Measurements from ENCODE around the gene TRERF1. TPM values are rescaled to one million over a fixed set of nuclear protein-coding genes. Genes with fewer than 3 reads are reported as not detected.

Gene TRERF1
- total and polyA plus RNA-seq, 2 experiments from 2014 or later = 3.2 to 5.1 TPM

GRCh38 chr6:42336431-42336830, 115.3 kb downstream of the TRERF1 start:
- Histone ChIP-seq H3K4me2 (no peak overlapping the region), H3K36me3 (replicated peaks; ENCODE audit: insufficient read depth, low read depth) (no peaks in the 10 kb centered on the region), H3K9me3 (ENCODE audit: low read depth) (no peaks in the 10 kb centered on the region), H3K4me1 (ENCODE audit: insufficient read depth) (peaks cover 15% of the 10 kb centered on the region), H4K20me1 (ENCODE audit: insufficient read depth, poor library complexity, severe bottlenecking) (no peaks in the 10 kb centered on the region), H3K9me2 (replicated peaks; ENCODE audit: insufficient read depth) (no peaks in the 10 kb centered on the region), H2AFZ (no peak overlapping the region), H3K27ac (no peak overlapping the region), H3K27me3 (no peaks in the 10 kb centered on the region), H3K79me2 (peaks cover 12% of the 10 kb centered on the region), H3K4me3 (no peak overlapping the region)
- TF ChIP-seq EZH2 (IDR thresholded peaks at IDR 0.05; ENCODE audit: borderline replicate concordance) (no peak), CTCF (IDR thresholded peaks at IDR 0.05; ENCODE audit: poor library complexity) (no peak), EZH2phosphoT487 (IDR thresholded peaks at IDR 0.05; ENCODE audit: low read depth, severe bottlenecking, unreplicated experiment) (no peak)
- WGBS (ENCODE audit: low lambda C conversion rate, missing lambda C conversion rate) = 78% methylated on average over 5 of the region's 5 CpGs
- peak; percentile 19 for DNase-seq (ENCODE audit: low spot score)

- H3K4me3 ChIP-seq = no peak overlapping the region
- H3K9me2 ChIP-seq (replicated peaks; ENCODE audit: insufficient read depth) = no peaks in the 10 kb centered on the region
- no peaks in the 10 kb centered on the region for H3K36me3 ChIP-seq (replicated peaks; ENCODE audit: insufficient read depth, low read depth)
- H3K79me2 ChIP-seq = peaks cover 12% of the 10 kb centered on the region
- H3K27me3 ChIP-seq = no peaks in the 10 kb centered on the region
- WGBS (ENCODE audit: low lambda C conversion rate, missing lambda C conversion rate) = 89% methylated on average over 5 of the region's 5 CpGs
- no peaks in the 10 kb centered on the region for H3K9me3 ChIP-seq (ENCODE audit: low read depth)
- H4K20me1 ChIP-seq (ENCODE audit: insufficient read depth, poor library complexity, severe bottlenecking) = no peaks in the 10 kb centered on the region
- peaks cover 15% of the 10 kb centered on the region for H3K4me1 ChIP-seq (ENCODE audit: insufficient read depth)
- H2AFZ ChIP-seq = no peak overlapping the region
- DNase-seq (ENCODE audit: low spot score) = no peak
- no peak overlapping the region for H3K4me2 ChIP-seq
- TF ChIP-seq EZH2 (IDR thresholded peaks at IDR 0.05; ENCODE audit: borderline replicate concordance) (no peak), CTCF (IDR thresholded peaks at IDR 0.05; ENCODE audit: poor library complexity) (no peak), EZH2phosphoT487 (IDR thresholded peaks at IDR 0.05; ENCODE audit: low read depth, severe bottlenecking, unreplicated experiment) (no peak)
- H3K27ac ChIP-seq = no peak overlapping the region
Observed at GRCh38 chr6:42335896-42336295, 115.8 kb downstream of the TRERF1 start.

GRCh38 chr6:42334870-42335269, 116.9 kb downstream of the TRERF1 start:
- peaks cover 9% of the 10 kb centered on the region for H3K79me2 ChIP-seq
- peaks cover 15% of the 10 kb centered on the region for H3K4me1 ChIP-seq (ENCODE audit: insufficient read depth)

More at GRCh38 chr6:42334870-42335269, 116.9 kb downstream of the TRERF1 start:
- no peak overlapping the region for H3K4me3 ChIP-seq
- no peak overlapping the region for H2AFZ ChIP-seq
- no peak for DNase-seq (ENCODE audit: low spot score)
- no peaks in the 10 kb centered on the region for H3K36me3 ChIP-seq (replicated peaks; ENCODE audit: insufficient read depth, low read depth)
- no peaks in the 10 kb centered on the region for H3K27me3 ChIP-seq
- no peaks in the 10 kb centered on the region for H4K20me1 ChIP-seq (ENCODE audit: insufficient read depth, poor library complexity, severe bottlenecking)
- H3K27ac ChIP-seq = no peak overlapping the region
- 93% methylated on average over 2 of the region's 2 CpGs for WGBS (ENCODE audit: low lambda C conversion rate, missing lambda C conversion rate)
- TF ChIP-seq EZH2phosphoT487 (IDR thresholded peaks at IDR 0.05; ENCODE audit: low read depth, severe bottlenecking, unreplicated experiment) (no peak), CTCF (IDR thresholded peaks at IDR 0.05; ENCODE audit: poor library complexity) (no peak), EZH2 (IDR thresholded peaks at IDR 0.05; ENCODE audit: borderline replicate concordance) (no peak)
- H3K9me3 ChIP-seq (ENCODE audit: low read depth) = no peaks in the 10 kb centered on the region
- H3K4me2 ChIP-seq = no peak overlapping the region
- H3K9me2 ChIP-seq (replicated peaks; ENCODE audit: insufficient read depth) = no peaks in the 10 kb centered on the region
